Measurements from ENCODE around the gene REN. TPM values are rescaled to one million over a fixed set of nuclear protein-coding genes. Genes with fewer than 3 reads are reported as not detected.

REN gene
- total RNA-seq, 1 donor from 2014 or later: not detected

DNA sequence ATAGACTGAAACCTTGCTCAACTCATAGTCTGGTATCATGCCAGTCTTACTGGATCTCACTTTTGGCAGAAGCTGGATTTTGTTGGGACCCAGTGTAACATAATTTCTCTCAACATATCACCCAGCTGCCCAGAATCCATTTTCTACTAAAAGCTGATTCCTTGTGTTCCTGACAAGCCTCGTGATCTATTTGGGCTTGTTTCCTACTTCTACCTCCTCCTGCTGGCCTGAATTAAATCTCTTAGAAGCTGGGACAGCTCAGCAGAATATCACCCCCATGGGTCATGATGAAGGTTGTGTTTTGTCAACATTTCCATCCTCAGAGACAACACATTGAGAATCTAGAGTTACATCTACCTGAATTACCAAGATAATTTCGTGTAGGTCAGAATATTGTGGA, 40.0 kb upstream of the REN start:
- Mint-ChIP-seq H3K36me3 (ENCODE audit: low read depth) (no peaks in the 10 kb centered on the region), H3K27ac (no peak overlapping the region), H3K4me1 (no peaks in the 10 kb centered on the region), H3K27me3 (peaks cover 23% of the 10 kb centered on the region), H3K9me3 (no peaks in the 10 kb centered on the region), H3K4me3 (no peak overlapping the region)
- ChIA-PET POLR2A (interaction anchor here (0.6 kb wide), 1 partner anchor 154 kb away, joined by 3 read pairs; no protein-coding TSS in a partner anchor), CTCF (interaction anchor here (0.7 to 2.4 kb wide), 6 partner anchors 10 to 668 kb away, joined by 3 to 17 read pairs (median 9); no protein-coding TSS in a partner anchor)
- ATAC-seq (ENCODE audit: low read depth) (no peak), DNase-seq (no peak)
- intact Hi-C loops (cut with micrococcal nuclease): loop anchor here (1.0 kb wide), 1 partner anchor 345 kb away; the partner anchor contains the start of gene SNRPE
- TF ChIP-seq, protein P1, sequence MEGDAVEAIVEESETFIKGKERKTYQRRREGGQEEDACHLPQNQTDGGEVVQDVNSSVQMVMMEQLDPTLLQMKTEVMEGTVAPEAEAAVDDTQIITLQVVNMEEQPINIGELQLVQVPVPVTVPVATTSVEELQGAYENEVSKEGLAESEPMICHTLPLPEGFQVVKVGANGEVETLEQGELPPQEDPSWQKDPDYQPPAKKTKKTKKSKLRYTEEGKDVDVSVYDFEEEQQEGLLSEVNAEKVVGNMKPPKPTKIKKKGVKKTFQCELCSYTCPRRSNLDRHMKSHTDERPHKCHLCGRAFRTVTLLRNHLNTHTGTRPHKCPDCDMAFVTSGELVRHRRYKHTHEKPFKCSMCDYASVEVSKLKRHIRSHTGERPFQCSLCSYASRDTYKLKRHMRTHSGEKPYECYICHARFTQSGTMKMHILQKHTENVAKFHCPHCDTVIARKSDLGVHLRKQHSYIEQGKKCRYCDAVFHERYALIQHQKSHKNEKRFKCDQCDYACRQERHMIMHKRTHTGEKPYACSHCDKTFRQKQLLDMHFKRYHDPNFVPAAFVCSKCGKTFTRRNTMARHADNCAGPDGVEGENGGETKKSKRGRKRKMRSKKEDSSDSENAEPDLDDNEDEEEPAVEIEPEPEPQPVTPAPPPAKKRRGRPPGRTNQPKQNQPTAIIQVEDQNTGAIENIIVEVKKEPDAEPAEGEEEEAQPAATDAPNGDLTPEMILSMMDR (IDR thresholded peaks at IDR 0.05): no peak

DNA sequence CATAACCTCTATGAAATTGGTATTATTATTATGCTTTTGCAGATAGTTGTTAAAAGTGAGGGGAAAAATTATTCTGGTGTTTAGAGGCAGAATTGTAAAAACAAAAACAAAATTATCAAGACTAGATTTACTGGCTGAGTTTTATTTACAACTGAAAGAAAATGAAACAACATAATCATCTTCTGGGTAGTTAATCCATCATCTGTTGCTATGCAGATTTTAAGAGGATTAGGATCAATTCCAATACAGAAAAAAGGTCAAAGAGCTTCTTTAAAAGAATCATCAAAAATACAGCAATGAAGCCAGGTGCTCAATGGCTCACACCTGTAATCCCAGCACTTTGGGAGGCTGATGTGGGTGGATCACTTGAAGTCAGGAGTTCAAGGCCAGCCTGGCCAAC, 39.3 kb upstream of the REN start:
- H3K27me3 Mint-ChIP-seq: peaks cover 28% of the 10 kb centered on the region
- H3K4me3 Mint-ChIP-seq: no peak overlapping the region
- TF ChIP-seq, protein P1 (IDR thresholded peaks at IDR 0.05): no peak
- DNase-seq: no peak
- intact Hi-C loops (cut with micrococcal nuclease): no loop called here
- ChIA-PET POLR2A (interaction anchor here (0.6 kb wide), 1 partner anchor 155 kb away, joined by 3 read pairs; no protein-coding TSS in a partner anchor), CTCF (interaction anchor here (1.0 to 2.4 kb wide), 4 partner anchors 11 to 193 kb away, joined by 3 to 17 read pairs (median 12); no protein-coding TSS in a partner anchor)
- no peaks in the 10 kb centered on the region for H3K4me1 Mint-ChIP-seq
- no peaks in the 10 kb centered on the region for H3K9me3 Mint-ChIP-seq
- H3K36me3 Mint-ChIP-seq (ENCODE audit: low read depth): no peaks in the 10 kb centered on the region
- no peak overlapping the region for H3K27ac Mint-ChIP-seq
- no peak for ATAC-seq (ENCODE audit: low read depth)

- no peaks in the 10 kb centered on the region for H3K36me3 Mint-ChIP-seq (ENCODE audit: low read depth)
- no peaks in the 10 kb centered on the region for H3K9me3 Mint-ChIP-seq
- POLR2A ChIA-PET: no interaction called here
- CTCF ChIA-PET: interaction anchor here (1.0 kb wide), 1 partner anchor 194 kb away, joined by 3 read pairs; no protein-coding TSS in a partner anchor
- H3K27ac Mint-ChIP-seq: no peak overlapping the region
- no peaks in the 10 kb centered on the region for H3K4me1 Mint-ChIP-seq
- intact Hi-C loops (cut with micrococcal nuclease): no loop called here
- DNase-seq: no peak
- ATAC-seq (ENCODE audit: low read depth): no peak
- peaks cover 28% of the 10 kb centered on the region for H3K27me3 Mint-ChIP-seq
- TF ChIP-seq, protein P1 (IDR thresholded peaks at IDR 0.05): no peak
- H3K4me3 Mint-ChIP-seq: no peak overlapping the region
Observed at GRCh38 chr1:204204944-204205343, 38.8 kb upstream of the REN start.

DNA sequence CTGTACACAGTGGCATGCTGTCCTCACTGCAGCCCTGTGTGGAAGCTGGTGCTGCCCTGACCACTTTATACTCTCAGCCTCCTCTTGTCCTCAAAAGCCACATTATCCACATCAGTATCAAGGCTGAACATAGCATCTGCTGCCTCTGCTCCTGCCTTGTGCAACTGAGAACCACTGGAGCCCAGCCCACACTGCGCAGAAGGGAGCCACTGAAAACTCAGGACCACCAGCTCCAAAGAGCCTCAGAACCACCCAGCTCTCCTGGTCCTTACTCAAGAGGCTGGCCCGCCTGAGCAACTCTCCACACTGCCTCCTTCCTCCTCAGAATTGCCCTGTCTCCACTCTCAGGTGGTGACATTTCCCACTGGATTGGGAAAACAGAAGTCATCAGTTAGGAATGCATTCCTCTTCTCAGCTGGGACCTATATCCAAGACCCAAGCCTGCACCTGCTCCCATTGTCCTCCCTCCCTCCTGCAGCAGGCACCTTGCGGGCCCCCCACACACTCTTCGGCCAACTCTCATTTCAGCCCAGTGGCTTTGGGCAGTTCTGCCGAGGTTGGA, 37.1 kb upstream of the REN start:
- no peak overlapping the region for H3K4me3 Mint-ChIP-seq
- H3K36me3 Mint-ChIP-seq (ENCODE audit: low read depth): no peaks in the 10 kb centered on the region
- no peaks in the 10 kb centered on the region for H3K4me1 Mint-ChIP-seq
- intact Hi-C loops (cut with micrococcal nuclease): no loop called here
- DNase-seq (no peak), ATAC-seq (ENCODE audit: low read depth) (no peak)
- peaks cover 30% of the 10 kb centered on the region for H3K27me3 Mint-ChIP-seq
- TF ChIP-seq, protein P1 (IDR thresholded peaks at IDR 0.05): no peak
- POLR2A ChIA-PET: no interaction called here
- no peak overlapping the region for H3K27ac Mint-ChIP-seq
- CTCF ChIA-PET: no interaction called here
- no peaks in the 10 kb centered on the region for H3K9me3 Mint-ChIP-seq

DNA sequence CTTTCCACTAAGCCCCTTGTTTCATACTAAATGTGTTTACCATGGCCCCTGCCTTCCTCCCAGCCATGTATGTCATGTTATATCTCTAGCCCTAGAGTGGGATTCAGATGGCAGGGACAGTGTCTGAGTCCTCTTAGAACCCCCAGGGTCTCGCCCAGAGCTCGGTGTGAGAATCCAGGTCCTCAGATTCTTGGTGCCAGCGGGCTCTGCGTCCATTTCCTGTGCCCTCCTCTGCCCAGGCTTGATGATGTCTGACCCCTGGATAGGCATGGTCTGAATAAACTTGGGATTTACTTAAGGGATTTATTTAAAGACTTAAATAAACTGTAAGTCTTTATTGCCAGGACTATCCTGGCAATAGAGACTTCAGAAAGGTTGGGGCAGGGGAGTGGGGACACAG, 36.3 kb upstream of the REN start:
- DNase-seq (no peak), ATAC-seq (ENCODE audit: low read depth) (no peak)
- Mint-ChIP-seq H3K4me1 (no peaks in the 10 kb centered on the region), H3K4me3 (no peak overlapping the region), H3K9me3 (no peaks in the 10 kb centered on the region), H3K27ac (no peak overlapping the region), H3K36me3 (ENCODE audit: low read depth) (no peaks in the 10 kb centered on the region), H3K27me3 (peaks cover 28% of the 10 kb centered on the region)
- intact Hi-C loops (cut with micrococcal nuclease): no loop called here
- CTCF ChIA-PET: no interaction called here
- TF ChIP-seq, protein P1 (IDR thresholded peaks at IDR 0.05): no peak
- POLR2A ChIA-PET: no interaction called here
